Superior temporal gyrus (tissue), 1 donor: ENCODE measurements around the gene FAM186B.
A peak's percentile ranks its signal among the peaks of the same experiment; 100 is the strongest.
"Not testable (repeated sequence)": the region's sequence is repeated elsewhere in the genome, so short reads cannot be mapped to it uniquely, and the experiment has no call there.

Experiments
- DNase-seq: peaks from one replicate; pipeline ENCODE4 v3.0.0-alpha.2; 2016; ENCODE audit errors: extremely low spot score

Gene FAM186B

GRCh38 chr12:49633703-49634345 lies 28.4 kb upstream of the FAM186B start:
- DNase-seq: no peak

- DNase-seq: no peak
Observed at GRCh38 chr12:49632986-49633702, 27.7 kb upstream of the FAM186B start.

- DNase-seq: no peak
Observed at GRCh38 chr12:49632401-49632800, 27.0 kb upstream of the FAM186B start.

- DNase-seq: no peak
Observed at GRCh38 chr12:49631336-49631907, 26.0 kb upstream of the FAM186B start.

GRCh38 chr12:49627752-49628360 lies 22.4 kb upstream of the FAM186B start:
- DNase-seq: no peak

GRCh38 chr12:49626836-49627235 lies 21.4 kb upstream of the FAM186B start:
- no peak for DNase-seq

GRCh38 chr12:49626169-49626835 lies 20.9 kb upstream of the FAM186B start:
- no peak for DNase-seq

GRCh38 chr12:49624921-49625577 lies 19.6 kb upstream of the FAM186B start:
- no peak for DNase-seq

GRCh38 chr12:49623142-49623904 lies 17.9 kb upstream of the FAM186B start, which contains the start of gene PRPF40B:
Gene PRPF40B (plus strand): TSS chr12:49623561. CDS start chr12:49623591, 30 bp downstream.
- peak; percentile 83 for DNase-seq

GRCh38 chr12:49622501-49623141 lies 17.2 kb upstream of the FAM186B start:
- no peak for DNase-seq

- no peak for DNase-seq
Observed at GRCh38 chr12:49621651-49622500, 16.4 kb upstream of the FAM186B start.

GRCh38 chr12:49619286-49619685 lies 13.8 kb upstream of the FAM186B start:
- DNase-seq: no peak

GRCh38 chr12:49618576-49618975 lies 13.1 kb upstream of the FAM186B start:
- DNase-seq: no peak

GRCh38 chr12:49616533-49617219 lies 11.2 kb upstream of the FAM186B start:
- no peak for DNase-seq

- DNase-seq: no peak
Observed at GRCh38 chr12:49615725-49616124, 10.3 kb upstream of the FAM186B start.

- DNase-seq: no peak
Observed at GRCh38 chr12:49612210-49612609, 6.8 kb upstream of the FAM186B start.

- DNase-seq: not testable (repeated sequence)
Observed at GRCh38 chr12:49610785-49611184, 5.3 kb upstream of the FAM186B start.

GRCh38 chr12:49609875-49610154 lies 4.4 kb upstream of the FAM186B start:
- no peak for DNase-seq
